DND-41 (cell line): ENCODE data around the gene COL26A1.
"Not testable (repeated sequence)": the region's sequence is repeated elsewhere in the genome, so short reads cannot be mapped to it uniquely, and the experiment has no call there.

ENCODE experiments used
- ATAC-seq: fragments of 200-7000 bp; cut with Tn5 transposase; 3 replicates; pipeline ENCODE4 v1.9.1; 2021; ENCODE audit warnings: low read depth; ENCODE audit not compliant: insufficient read depth
- DNase-seq: peaks from one replicate; pipeline ENCODE4 v3.0.0-alpha.2; 2020
- H2AFZ ChIP-seq: 2 replicates; pipeline ENCODE4 v1.6.0; 2012; ENCODE audit warnings: low read depth, low read length
- H3K27ac ChIP-seq: 2 replicates; pipeline ENCODE4 v1.5.1; 2012; ENCODE audit warnings: low read length, inconsistent platforms
- H3K27me3 ChIP-seq: fragments of 200-600 bp; sonication (generic); 2 replicates; pipeline ENCODE4 v1.6.0; 2012; ENCODE audit warnings: low read length, mild to moderate bottlenecking, inconsistent platforms; ENCODE audit not compliant: insufficient read depth, poor library complexity
- H3K36me3 ChIP-seq: 2 replicates; pipeline ENCODE4 v1.5.1; 2012; ENCODE audit warnings: low read length, inconsistent platforms; ENCODE audit not compliant: insufficient read depth
- H3K4me1 ChIP-seq: 2 replicates; pipeline ENCODE4 v1.5.1; 2012; ENCODE audit warnings: mild to moderate bottlenecking, low read length; ENCODE audit not compliant: insufficient read depth
- H3K4me2 ChIP-seq: 2 replicates; pipeline ENCODE4 v1.6.0; 2012; ENCODE audit warnings: mild to moderate bottlenecking, moderate library complexity, low read length, inconsistent platforms; ENCODE audit not compliant: insufficient read depth
- H3K4me3 ChIP-seq, 2 experiments: fragments of 200-600 bp in 1 of 2; shearing (Covaris generic) in 1 of 2; 2 replicates each; pipeline ENCODE4 v1.5.1; 2012 to 2016; ENCODE audit warnings: inconsistent platforms in 2 of 2, low read length in 2 of 2, mild to moderate bottlenecking in 2 of 2, low read depth in 1 of 2, moderate library complexity in 1 of 2
- H3K79me2 ChIP-seq: 2 replicates; pipeline ENCODE4 v1.6.0; 2012; ENCODE audit warnings: low read length, inconsistent platforms; ENCODE audit not compliant: insufficient read depth
- H3K9ac ChIP-seq: 2 replicates; pipeline ENCODE4 v1.6.0; 2012; ENCODE audit warnings: low read depth, mild to moderate bottlenecking, inconsistent platforms, low read length, moderate library complexity
- H3K9me3 ChIP-seq: 2 replicates; pipeline ENCODE4 v1.5.1; 2012; ENCODE audit warnings: low read length, moderate library complexity, mild to moderate bottlenecking, inconsistent platforms; ENCODE audit not compliant: insufficient read depth, severe bottlenecking
- H4K20me1 ChIP-seq: 2 replicates; pipeline ENCODE4 v1.6.0; 2012; ENCODE audit warnings: low read length; ENCODE audit not compliant: insufficient read depth
- CTCF ChIP-seq: IDR thresholded peaks from 2 replicates; pipeline ENCODE4 v1.5.1; 2012; ENCODE audit warnings: borderline replicate concordance, low read length, moderate library complexity, mild to moderate bottlenecking; ENCODE audit not compliant: poor library complexity, severe bottlenecking; ENCODE audit errors: extremely low read depth
- EZH2 ChIP-seq: IDR thresholded peaks from 3 replicates; pipeline ENCODE4 v1.6.1; 2012; ENCODE audit warnings: borderline replicate concordance, low read depth, mild to moderate bottlenecking, moderate library complexity, low read length, inconsistent platforms; ENCODE audit not compliant: severe bottlenecking

The COL26A1 gene

GRCh38 chr7:101488826-101489572 is 126.3 kb downstream of the COL26A1 start:
- no peak overlapping the region for H3K4me2 ChIP-seq
- no peak overlapping the region for H2AFZ ChIP-seq
- DNase-seq (no peak), ATAC-seq (no peak)
- no peaks in the 10 kb centered on the region for H3K36me3 ChIP-seq
- H3K27me3 ChIP-seq: no peaks in the 10 kb centered on the region
- H3K27ac ChIP-seq: no peak overlapping the region
- TF ChIP-seq CTCF (no peak), EZH2 (no peak)
- H3K9me3 ChIP-seq: no peaks in the 10 kb centered on the region
- no peaks in the 10 kb centered on the region for H3K79me2 ChIP-seq
- no peak overlapping the region for H3K4me3 ChIP-seq
- H3K4me1 ChIP-seq: no peaks in the 10 kb centered on the region
- H4K20me1 ChIP-seq: no peaks in the 10 kb centered on the region
- H3K9ac ChIP-seq: no peak overlapping the region

GRCh38 chr7:101490439-101490838 is 127.8 kb downstream of the COL26A1 start:
- H3K4me3 ChIP-seq, H2AFZ ChIP-seq, H3K27ac ChIP-seq, ATAC-seq, H3K9me3 ChIP-seq, H3K4me2 ChIP-seq, H3K4me1 ChIP-seq, H3K36me3 ChIP-seq, H3K27me3 ChIP-seq, H3K79me2 ChIP-seq, H4K20me1 ChIP-seq, H3K9ac ChIP-seq, DNase-seq: not testable (repeated sequence)

GRCh38 chr7:101491442-101491841 is 128.8 kb downstream of the COL26A1 start:
- H3K36me3 ChIP-seq, H3K4me2 ChIP-seq, H3K27ac ChIP-seq, H3K27me3 ChIP-seq, H3K4me3 ChIP-seq, H3K9ac ChIP-seq, H4K20me1 ChIP-seq, H3K79me2 ChIP-seq, H3K4me1 ChIP-seq, H2AFZ ChIP-seq, ATAC-seq, DNase-seq, H3K9me3 ChIP-seq: not testable (repeated sequence)

- Histone ChIP-seq H3K9me3 (no peaks in the 10 kb centered on the region), H3K36me3 (no peaks in the 10 kb centered on the region), H4K20me1 (no peaks in the 10 kb centered on the region), H2AFZ (no peak overlapping the region), H3K27me3 (no peaks in the 10 kb centered on the region), H3K4me2 (no peak overlapping the region), H3K4me1 (no peaks in the 10 kb centered on the region), H3K79me2 (no peaks in the 10 kb centered on the region), H3K4me3 (no peak overlapping the region), H3K9ac (no peak overlapping the region), H3K27ac (no peak overlapping the region)
- ATAC-seq: no peak
- no peak for TF ChIP-seq EZH2
- TF ChIP-seq CTCF: no peak
- DNase-seq: no peak
These were observed 132.1 kb downstream of the COL26A1 start for GRCh38 chr7:101494602-101495329.
